ENCODE measurements around the gene NLRP9.

Gene NLRP9

GRCh38 chr19:55673465-55673864, 64.7 kb downstream of the NLRP9 start:
- no peak for DNase-seq (ENCODE audit: low read depth)

- no peak for DNase-seq (ENCODE audit: low read depth)
Measured at GRCh38 chr19:55672418-55672817, 65.8 kb downstream of the NLRP9 start.

GRCh38 chr19:55671054-55671378, 67.2 kb downstream of the NLRP9 start:
- DNase-seq (ENCODE audit: low read depth), result no peak

GRCh38 chr19:55670280-55671053, 67.7 kb downstream of the NLRP9 start:
- no peak for DNase-seq (ENCODE audit: low read depth)

GRCh38 chr19:55669418-55670279, 68.6 kb downstream of the NLRP9 start:
- DNase-seq (ENCODE audit: low read depth), result no peak

GRCh38 chr19:55668603-55669348, 69.4 kb downstream of the NLRP9 start:
- DNase-seq (ENCODE audit: low read depth), result no peak

DNA sequence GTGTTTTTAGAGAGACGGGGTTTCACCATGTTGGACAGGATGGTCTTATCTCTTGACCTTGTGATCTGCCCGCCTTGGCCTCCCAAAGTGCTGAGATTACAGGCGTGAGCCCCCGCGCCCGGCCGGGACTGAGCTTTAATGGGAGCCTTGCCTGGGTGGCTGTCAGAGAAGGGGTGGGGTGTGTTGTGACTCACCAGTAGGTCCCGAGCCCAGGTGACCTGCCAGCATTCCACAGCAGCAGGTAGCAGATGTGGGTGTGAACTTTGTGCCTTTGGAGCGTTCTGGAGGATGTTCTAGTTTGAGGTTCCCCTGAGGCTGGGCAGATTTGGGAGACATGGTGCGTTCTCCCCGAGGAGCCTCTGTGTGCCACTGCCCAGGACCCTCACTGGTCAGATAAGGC, 70.2 kb downstream of the NLRP9 start:
- DNase-seq (ENCODE audit: low read depth), result no peak

DNA sequence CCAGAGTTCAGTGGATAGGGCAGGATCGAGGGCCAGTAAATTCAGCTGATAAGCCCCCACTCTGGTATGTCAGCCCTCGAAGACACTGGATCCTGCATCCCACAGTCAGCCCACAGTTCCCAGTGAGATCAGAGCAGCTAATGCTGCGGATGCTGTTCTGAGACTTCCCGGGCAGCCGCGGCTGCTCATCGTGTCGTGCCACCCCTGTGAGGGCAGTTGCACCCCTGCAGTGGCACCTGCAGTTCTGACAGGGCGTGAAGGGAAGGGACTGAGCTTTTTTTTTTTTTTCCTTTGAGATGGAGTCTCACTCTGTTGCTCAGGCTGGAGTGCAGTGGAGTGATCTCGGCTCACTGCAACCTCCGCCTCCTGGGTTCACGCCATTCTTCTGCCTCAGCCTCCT, 70.7 kb downstream of the NLRP9 start:
- no peak for DNase-seq (ENCODE audit: low read depth)

GRCh38 chr19:55667006-55667381, 71.2 kb downstream of the NLRP9 start:
- DNase-seq (ENCODE audit: low read depth), result no peak

- DNase-seq (ENCODE audit: low read depth), result no peak
Measured at GRCh38 chr19:55666343-55667005, 71.7 kb downstream of the NLRP9 start.

- no peak for DNase-seq (ENCODE audit: low read depth)
Measured at GRCh38 chr19:55663846-55664536, 74.2 kb downstream of the NLRP9 start.

DNA sequence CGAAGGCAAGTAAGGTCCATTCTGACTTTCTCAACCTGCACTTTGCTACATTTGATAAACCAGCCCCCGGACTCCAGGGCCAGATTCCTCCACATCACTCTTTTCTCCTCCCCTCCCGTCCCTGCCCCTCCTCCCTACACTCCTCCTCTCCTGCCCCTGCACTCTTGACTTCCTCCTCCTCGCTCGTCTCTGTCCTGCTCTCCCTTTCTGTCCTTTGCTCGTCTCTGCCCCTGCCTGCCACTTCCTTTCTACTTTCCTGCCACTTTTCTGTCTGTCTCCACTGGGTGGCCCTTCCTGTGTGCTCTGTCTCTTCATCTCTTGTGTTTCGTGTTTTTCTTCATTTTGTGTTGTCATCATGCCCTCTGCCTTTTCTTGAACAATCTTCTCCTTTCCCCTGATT, 76.4 kb downstream of the NLRP9 start:
- DNase-seq (ENCODE audit: low read depth), result no peak

- no peak for DNase-seq (ENCODE audit: low read depth)
Measured at GRCh38 chr19:55660991-55661390, 77.2 kb downstream of the NLRP9 start.

DNA sequence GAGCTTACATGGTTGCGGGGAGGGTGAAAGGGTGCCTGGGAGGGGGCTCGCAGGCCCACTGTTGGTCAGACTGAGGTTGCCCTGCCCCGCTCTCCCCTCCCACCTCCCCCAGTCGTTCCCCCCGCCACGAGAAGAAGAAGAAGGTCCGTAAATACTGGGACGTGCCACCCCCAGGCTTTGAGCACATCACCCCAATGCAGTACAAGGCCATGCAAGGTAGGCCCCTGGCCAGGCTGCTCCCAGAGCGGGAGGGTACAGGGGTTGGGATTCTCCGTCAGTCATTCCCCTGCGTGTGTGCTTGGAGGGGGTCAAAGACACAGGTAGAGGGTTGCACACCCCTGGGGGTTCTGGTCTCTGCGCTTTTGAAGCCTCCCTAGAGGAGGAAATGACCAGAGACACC, 77.8 kb downstream of the NLRP9 start:
- DNase-seq (ENCODE audit: low read depth), result no peak

DNA sequence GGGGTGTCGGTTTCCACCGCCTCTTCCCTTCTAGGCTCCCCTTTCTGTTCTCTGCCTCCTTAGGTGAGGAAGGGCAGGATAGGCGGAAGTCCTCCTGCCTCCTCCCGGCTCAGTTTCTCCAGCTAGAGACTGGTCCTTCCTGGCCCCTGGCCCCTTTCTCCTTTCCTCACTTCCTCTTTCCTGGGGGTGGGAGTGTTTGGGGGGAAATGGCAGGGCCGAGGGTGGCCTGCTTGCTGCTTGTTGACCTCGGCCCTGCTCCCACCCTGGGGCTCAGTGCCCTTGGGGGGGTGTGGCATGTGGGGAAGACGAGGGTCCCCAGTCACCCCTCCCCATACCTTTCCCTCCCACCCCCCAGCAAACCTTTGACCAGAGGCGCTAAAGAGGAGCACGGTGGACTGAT, 78.4 kb downstream of the NLRP9 start:
- no peak for DNase-seq (ENCODE audit: low read depth)

DNA sequence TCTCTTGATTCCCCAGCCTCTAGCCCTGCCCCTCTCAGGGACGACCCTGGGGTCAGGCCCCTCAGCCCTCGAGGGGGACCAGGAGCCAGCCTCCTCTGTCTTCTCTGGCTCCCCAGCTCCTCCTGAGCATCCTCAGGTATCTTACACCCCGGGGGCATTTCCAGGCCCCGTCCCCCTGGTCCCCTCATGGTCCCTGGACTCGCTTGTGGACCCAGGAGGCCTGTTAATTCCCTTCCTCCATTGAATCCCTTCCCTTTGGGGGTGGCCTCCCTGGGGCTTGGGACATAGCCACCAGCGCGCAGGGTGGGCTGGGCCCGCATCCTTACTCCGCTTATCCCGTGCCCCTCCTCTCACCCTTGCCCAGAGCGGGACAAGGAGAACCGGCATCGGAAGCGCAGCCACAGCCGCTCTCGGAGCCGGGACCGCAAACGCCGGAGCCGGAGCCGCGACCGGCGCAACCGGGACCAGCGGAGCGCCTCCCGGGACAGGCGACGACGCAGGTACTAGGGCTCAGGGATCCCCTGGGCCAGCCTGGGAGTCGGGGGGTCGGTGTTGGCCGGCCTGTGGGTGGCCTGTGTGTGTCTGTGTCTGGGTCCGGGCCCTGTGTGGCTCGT, 79.2 kb downstream of the NLRP9 start:
- no peak for DNase-seq (ENCODE audit: low read depth)
